HG02884 (cell line): ENCODE measurements around the gene SRRM2.
"Not testable (repeated sequence)": the region's sequence is repeated elsewhere in the genome, so short reads cannot be mapped to it uniquely, and the experiment has no call there.

Experiments used
- ATAC-seq: cut with Tn5 transposase; IDR thresholded peaks from one replicate; pipeline ENCODE4 v1.9.1; 2021; ENCODE audit warnings: mild to moderate bottlenecking, moderate library complexity; ENCODE audit not compliant: unreplicated experiment

SRRM2 gene

GRCh38 chr16:2713985-2714774, 38.3 kb upstream of the SRRM2 start:
- ATAC-seq: no peak

DNA sequence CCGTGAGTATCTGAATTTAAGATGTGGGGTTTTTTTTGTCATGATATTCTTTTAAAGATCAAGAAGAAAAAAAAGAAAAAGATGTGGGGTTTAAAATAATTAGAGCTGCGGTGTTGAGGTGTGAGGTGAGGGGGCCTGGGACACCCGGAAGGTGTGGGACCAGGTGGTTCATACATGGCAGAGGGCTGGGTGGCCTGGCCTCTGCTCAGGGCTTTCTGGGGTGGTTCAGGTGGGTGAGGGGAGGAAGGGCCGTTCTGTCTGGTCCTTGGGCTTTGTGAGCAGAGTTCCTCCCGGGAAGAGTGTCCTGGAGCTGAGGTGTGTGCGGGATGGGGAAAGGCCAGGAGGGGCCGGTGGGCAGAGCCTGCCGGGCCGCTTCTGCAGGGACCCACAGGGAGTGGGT, 37.4 kb upstream of the SRRM2 start:
- no peak for ATAC-seq

- ATAC-seq: no peak
These were observed 36.9 kb upstream of the SRRM2 start for GRCh38 chr16:2715519-2715918.

DNA sequence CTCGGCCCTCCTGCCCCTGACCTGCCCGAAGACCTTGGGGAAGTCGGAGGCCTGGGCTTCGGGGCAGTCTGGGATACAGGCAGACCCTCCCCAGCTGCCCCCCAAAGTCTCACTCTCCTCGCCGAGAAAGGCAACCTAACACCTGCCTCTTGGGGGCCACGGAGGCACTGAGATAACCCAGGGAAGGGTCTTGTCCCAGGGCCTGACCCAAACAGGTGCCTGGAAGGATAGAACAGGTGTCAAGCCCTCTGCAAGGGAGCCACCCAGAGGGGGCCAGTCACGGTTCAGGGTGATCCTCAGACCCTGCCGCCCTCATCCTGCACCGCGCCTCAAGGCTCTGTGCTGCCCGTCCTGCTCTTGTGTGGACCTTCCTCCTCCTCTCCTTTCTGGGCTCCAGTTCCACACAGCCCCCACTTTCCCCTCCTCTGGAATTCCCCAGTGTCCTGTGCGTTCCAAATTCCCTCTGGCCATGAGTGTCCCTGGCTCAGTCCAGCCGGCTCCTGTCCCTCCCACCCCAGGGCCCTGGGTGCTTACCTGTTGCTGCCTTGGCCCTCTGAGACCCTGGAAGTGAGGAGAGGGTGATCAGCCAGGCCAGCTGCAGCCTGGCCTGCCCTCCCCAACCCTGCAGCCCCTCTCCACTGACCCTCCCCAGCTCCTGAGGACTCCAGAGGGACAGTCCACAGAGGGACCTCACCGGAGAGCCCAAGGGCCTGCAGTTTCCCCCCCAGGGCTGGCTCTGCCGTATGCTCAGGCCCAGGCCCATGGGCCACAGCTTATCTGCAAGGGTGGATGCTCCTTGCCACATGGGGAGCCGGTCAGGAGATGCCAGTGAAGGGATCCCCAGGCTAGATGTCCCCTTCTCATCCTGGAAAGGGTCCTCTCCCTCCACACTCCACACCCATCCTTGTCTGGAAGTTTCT, 36.2 kb upstream of the SRRM2 start:
- no peak for ATAC-seq

- no peak for ATAC-seq
These were observed 35.5 kb upstream of the SRRM2 start for GRCh38 chr16:2716948-2717347.

- no peak for ATAC-seq
These were observed 34.8 kb upstream of the SRRM2 start for GRCh38 chr16:2717383-2718263.

GRCh38 chr16:2719328-2720063, 32.9 kb upstream of the SRRM2 start:
- no peak for ATAC-seq

GRCh38 chr16:2720064-2720457, 32.4 kb upstream of the SRRM2 start, which contains the start of gene PRSS27:
PRSS27 (minus strand) TSS chr16:2720224; CDS start chr16:2720160, 64 bp downstream.
- no peak for ATAC-seq

DNA sequence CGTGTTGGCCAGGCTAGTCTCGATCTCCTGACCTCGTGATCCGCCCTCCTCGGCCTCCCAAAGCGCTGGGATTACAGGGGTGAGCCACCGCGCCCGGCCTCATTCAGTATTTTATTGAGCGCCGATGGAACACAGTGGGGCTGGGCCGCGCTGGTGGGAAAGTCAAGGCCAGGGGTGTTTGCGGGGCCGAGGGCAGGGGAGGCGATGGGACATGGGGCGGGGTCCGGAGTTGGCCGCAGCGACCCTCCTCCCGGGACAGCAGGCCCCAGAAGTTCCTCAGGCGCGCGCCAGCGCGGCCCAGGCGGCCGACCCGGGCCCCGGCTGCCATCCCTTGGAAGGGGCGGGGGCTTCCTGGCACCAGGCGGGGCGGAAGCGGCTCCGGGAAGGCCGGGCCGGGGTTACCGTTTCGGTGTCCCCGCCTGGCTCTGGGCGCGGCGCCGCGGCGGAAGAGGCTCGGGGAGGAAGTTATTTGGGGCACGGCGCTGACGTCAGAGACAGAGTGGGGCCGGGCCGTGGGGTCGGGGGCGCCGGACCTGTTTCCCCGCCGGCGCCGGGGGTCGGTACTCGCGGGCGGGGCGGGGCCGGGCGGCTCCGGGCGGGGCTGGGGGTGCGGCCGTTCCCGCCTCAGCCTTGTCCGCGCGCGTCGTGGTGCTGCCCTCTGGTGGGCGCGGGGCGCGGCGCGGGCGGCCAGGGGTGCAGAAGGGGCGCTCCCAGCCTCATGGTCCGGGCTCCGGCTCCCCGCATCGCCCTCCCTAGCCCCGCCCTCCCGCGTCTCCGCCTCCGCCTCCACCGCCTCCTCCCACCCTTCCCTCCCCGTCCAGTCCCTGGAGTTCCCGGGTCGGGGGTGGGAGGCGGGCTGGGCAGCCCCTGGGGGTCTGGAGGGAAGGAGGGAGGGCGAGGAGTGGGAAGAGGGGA, 31.5 kb upstream of the SRRM2 start:
- peak; percentile 68 for ATAC-seq

DNA sequence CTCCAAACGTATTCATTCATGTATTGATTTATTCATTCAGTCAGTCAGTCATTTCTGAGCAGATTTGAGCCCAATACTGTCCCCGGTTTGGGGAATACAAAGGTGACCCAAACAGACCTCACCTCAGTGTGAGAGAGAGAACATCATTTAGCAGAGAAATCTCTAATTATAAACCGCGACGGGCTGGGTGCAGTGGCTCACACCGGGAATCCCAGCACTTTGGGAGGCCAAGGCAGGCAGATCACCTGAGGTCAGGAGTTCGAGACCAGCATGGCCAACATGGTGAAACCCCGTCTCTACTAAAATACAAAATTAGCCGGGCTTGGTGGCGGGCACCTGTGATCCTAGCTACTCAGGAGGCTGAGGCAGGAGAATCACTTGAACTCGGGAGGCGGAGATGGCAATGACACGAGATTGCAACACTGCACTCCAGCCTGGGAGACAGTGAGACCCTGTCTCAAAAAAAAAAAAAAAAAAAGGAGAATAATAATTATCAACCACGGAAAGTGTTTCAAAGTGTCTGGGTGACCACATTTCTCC, 30.7 kb upstream of the SRRM2 start:
- ATAC-seq: not testable (repeated sequence)

GRCh38 chr16:2724088-2724676, 28.3 kb upstream of the SRRM2 start:
- ATAC-seq: no peak

GRCh38 chr16:2724816-2725348, 27.6 kb upstream of the SRRM2 start:
- no peak for ATAC-seq

GRCh38 chr16:2726923-2727322, 25.5 kb upstream of the SRRM2 start:
- ATAC-seq: no peak

GRCh38 chr16:2728034-2728433, 24.4 kb upstream of the SRRM2 start:
- no peak for ATAC-seq

DNA sequence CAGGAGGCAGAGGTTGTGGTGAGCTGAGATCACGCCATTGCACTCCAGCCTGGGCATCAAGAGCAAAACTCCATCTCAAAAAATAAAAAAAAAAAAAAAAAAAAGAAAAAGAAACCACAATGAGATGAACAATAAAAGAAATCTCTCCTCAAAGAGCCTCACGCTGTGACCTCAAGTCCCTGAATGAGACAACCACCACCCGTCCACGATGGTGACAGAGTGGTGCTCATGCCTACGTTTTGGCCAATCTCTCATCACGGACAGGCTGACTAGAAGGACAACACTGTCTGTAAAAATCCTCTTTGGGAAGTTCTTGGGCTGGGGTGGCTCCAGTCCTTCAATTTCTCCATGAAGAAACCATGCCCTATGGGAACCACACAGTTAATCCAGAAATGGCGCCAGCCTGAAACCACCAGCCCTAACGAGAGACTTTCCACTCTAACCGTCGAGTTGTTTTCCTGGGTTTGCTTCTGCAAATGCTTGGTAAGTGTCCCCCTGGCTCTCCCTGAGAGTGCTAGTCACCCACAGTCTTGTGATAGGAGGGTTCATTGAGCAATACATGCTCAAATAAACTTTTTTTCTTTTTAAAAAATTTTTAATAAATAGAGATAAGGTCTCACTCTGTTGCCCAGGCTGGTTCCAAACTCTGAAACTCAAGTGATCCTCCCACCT, 17.5 kb upstream of the SRRM2 start:
- ATAC-seq: no peak

DNA sequence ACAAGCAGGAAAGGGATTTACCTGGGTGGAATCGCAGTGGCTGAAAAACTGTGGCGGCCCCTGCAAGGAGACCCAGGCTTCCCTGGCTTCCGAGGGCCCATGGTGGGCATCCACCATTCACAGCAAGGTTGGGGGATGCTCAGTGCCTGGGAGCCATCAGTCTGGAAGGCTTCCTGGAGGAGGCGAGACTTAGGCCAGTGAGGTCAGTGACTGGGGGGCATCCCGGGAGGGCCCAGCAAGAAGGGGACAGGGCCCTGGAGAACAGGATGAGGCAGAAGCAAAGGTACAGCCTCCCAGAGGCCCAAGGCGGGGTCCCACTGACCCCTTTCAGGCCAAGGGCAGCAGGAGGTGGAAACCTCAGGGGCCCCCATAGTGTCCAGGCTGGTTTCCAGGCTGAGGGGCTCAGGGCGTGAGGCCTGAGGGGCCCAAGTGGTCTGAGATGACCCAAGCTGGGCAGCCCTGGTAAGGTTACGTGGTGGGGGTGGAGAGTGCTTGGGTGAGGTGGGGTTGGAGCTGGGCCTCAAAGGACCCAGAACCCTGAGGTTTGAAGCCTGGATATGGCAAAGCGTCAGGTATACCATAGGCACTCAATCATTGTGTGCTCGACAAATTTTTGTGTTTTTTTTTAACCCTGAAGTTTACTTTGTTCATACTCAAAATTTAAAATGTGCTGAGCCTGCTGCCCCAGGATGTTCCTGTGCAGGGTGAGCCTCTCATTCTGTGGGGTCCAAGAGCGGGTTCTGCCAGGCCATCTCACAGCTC, 15.8 kb upstream of the SRRM2 start:
- no peak for ATAC-seq

- ATAC-seq: no peak
These were observed 15.2 kb upstream of the SRRM2 start for GRCh38 chr16:2737238-2737605.
